Stomach (tissue), 4 donors: Measurements from ENCODE around the gene PODXL2.

Experiments used
- CTCF ChIP-seq, 7 experiments: fragments of 450-650 bp in 4 of 7; fragments of 200-600 bp in 3 of 7; sonication (generic) in 3 of 7; IDR thresholded peaks; one replicate each; pipeline ENCODE4 v1.5.1; 2016 to 2019; ENCODE audit warnings: antibody characterized with exemption in 7 of 7, control low read depth in 2 of 7, mild to moderate bottlenecking in 1 of 7
- EP300 ChIP-seq: sonication (generic); formaldehyde crosslinking; IDR thresholded peaks from one replicate; pipeline ENCODE4 v1.6.1; 2017; ENCODE audit warnings: antibody characterized with exemption
- POLR2A ChIP-seq, 4 donors: fragments of 450-650 bp; IDR thresholded peaks; one replicate each; pipeline ENCODE4 v1.6.1; 2016; ENCODE audit warnings: antibody characterized with exemption in 4 of 4, control low read depth in 2 of 4, mild to moderate bottlenecking in 1 of 4, moderate library complexity in 1 of 4
- POLR2AphosphoS5 ChIP-seq, 3 donors: sonication (generic); formaldehyde crosslinking; IDR thresholded peaks; one replicate each; pipeline ENCODE4 v1.6.1; 2016; ENCODE audit warnings: antibody characterized with exemption in 3 of 3

GRCh38 chr3:127616836-127617605 is 12.0 kb upstream of the PODXL2 start:
- TF ChIP-seq POLR2A (IDR thresholded peaks at IDR 0.05) = no peak
- TF ChIP-seq CTCF (IDR thresholded peaks at IDR 0.05) = no peak
- TF ChIP-seq EP300 = no peak
- TF ChIP-seq POLR2AphosphoS5 (IDR thresholded peaks at IDR 0.05) = no peak
